ENCODE data around the gene FHDC1. TPM values are rescaled to one million over a fixed set of nuclear protein-coding genes. Genes with fewer than 3 reads are reported as not detected.

The FHDC1 gene
- total RNA-seq, 1 donor from 2014 or later, result 25.7 TPM

- no peak for DNase-seq
- no peaks in the 10 kb centered on the region for H3K27me3 ChIP-seq
- intact Hi-C loops (cut with DNase I), result no loop called here
- H3K4me3 ChIP-seq, result no peak overlapping the region
- H3K27ac ChIP-seq, result no peak overlapping the region
- TF ChIP-seq CTCF (IDR thresholded peaks at IDR 0.05), result no peak
- H3K4me1 ChIP-seq, result no peaks in the 10 kb centered on the region
- no peak for ATAC-seq
- H3K36me3 ChIP-seq, result no peaks in the 10 kb centered on the region
- no peaks in the 10 kb centered on the region for H3K9me3 ChIP-seq
Measured at GRCh38 chr4:152898606-152899005, 37.5 kb upstream of the FHDC1 start.

GRCh38 chr4:152900395-152900794, 35.7 kb upstream of the FHDC1 start:
- no peaks in the 10 kb centered on the region for H3K9me3 ChIP-seq
- no peaks in the 10 kb centered on the region for H3K36me3 ChIP-seq
- intact Hi-C loops (cut with DNase I), result no loop called here
- DNase-seq (no peak), ATAC-seq (no peak)
- H3K27me3 ChIP-seq, result no peaks in the 10 kb centered on the region
- no peak for TF ChIP-seq CTCF (IDR thresholded peaks at IDR 0.05)
- H3K4me1 ChIP-seq, result no peaks in the 10 kb centered on the region
- H3K4me3 ChIP-seq, result no peak overlapping the region
- H3K27ac ChIP-seq, result no peak overlapping the region

GRCh38 chr4:152901205-152901604, 34.9 kb upstream of the FHDC1 start:
- no peak overlapping the region for H3K27ac ChIP-seq
- no peak overlapping the region for H3K4me3 ChIP-seq
- no peaks in the 10 kb centered on the region for H3K4me1 ChIP-seq
- H3K27me3 ChIP-seq, result no peaks in the 10 kb centered on the region
- no peak for ATAC-seq
- no peak for TF ChIP-seq CTCF (IDR thresholded peaks at IDR 0.05)
- intact Hi-C loops (cut with DNase I), result no loop called here
- no peaks in the 10 kb centered on the region for H3K9me3 ChIP-seq
- H3K36me3 ChIP-seq, result no peaks in the 10 kb centered on the region
- DNase-seq, result no peak

- Histone ChIP-seq H3K9me3 (no peaks in the 10 kb centered on the region), H3K4me3 (no peak overlapping the region), H3K36me3 (no peaks in the 10 kb centered on the region), H3K27me3 (no peaks in the 10 kb centered on the region), H3K4me1 (no peaks in the 10 kb centered on the region), H3K27ac (no peak overlapping the region)
- no peak for DNase-seq
- no peak for TF ChIP-seq CTCF (IDR thresholded peaks at IDR 0.05)
- intact Hi-C loops (cut with DNase I), result no loop called here
- ATAC-seq, result no peak
Measured at GRCh38 chr4:152903658-152904057, 32.5 kb upstream of the FHDC1 start.

- H3K9me3 ChIP-seq, result no peaks in the 10 kb centered on the region
- no peaks in the 10 kb centered on the region for H3K36me3 ChIP-seq
- ATAC-seq (no peak), DNase-seq (no peak)
- no peaks in the 10 kb centered on the region for H3K27me3 ChIP-seq
- no peak overlapping the region for H3K4me3 ChIP-seq
- no peak for TF ChIP-seq CTCF (IDR thresholded peaks at IDR 0.05)
- no peaks in the 10 kb centered on the region for H3K4me1 ChIP-seq
- H3K27ac ChIP-seq, result no peak overlapping the region
- intact Hi-C loops (cut with DNase I), result no loop called here
Measured at GRCh38 chr4:152909901-152910300, 26.2 kb upstream of the FHDC1 start.

- intact Hi-C loops (cut with DNase I), result no loop called here
- peak; percentile 14 for TF ChIP-seq CTCF (IDR thresholded peaks at IDR 0.05)
- Histone ChIP-seq H3K27ac (no peak overlapping the region), H3K4me1 (no peaks in the 10 kb centered on the region), H3K27me3 (no peaks in the 10 kb centered on the region), H3K4me3 (no peak overlapping the region), H3K36me3 (no peaks in the 10 kb centered on the region), H3K9me3 (no peaks in the 10 kb centered on the region)
- DNase-seq (no peak), ATAC-seq (peak; percentile 38)
Measured at GRCh38 chr4:152910521-152910920, 25.6 kb upstream of the FHDC1 start.
